H9 (cell line): ENCODE results near the gene SLC25A48. TPM values are rescaled to one million over a fixed set of nuclear protein-coding genes. Genes with fewer than 3 reads are reported as not detected.

Experiments
- DNase-seq: peaks from one replicate; pipeline ENCODE4 v3.0.0-alpha.2; 2017
- H2AFZ ChIP-seq: one replicate; pipeline ENCODE4 v1.6.1; 2013; ENCODE audit warnings: mild to moderate bottlenecking, low read length, control low read depth, moderate library complexity
- H2AK5ac ChIP-seq: 2 replicates; pipeline ENCODE4 v1.6.1; 2013; ENCODE audit warnings: low read length, control low read depth, mixed read lengths; ENCODE audit not compliant: insufficient read length
- H2BK120ac ChIP-seq: one replicate; pipeline ENCODE4 v1.6.1; 2013; ENCODE audit warnings: low read depth, mild to moderate bottlenecking, low read length, control low read depth, inconsistent platforms; ENCODE audit not compliant: poor library complexity, severe bottlenecking
- H2BK12ac ChIP-seq: 2 replicates; pipeline ENCODE4 v1.6.1; 2013; ENCODE audit warnings: low read length, control low read depth, mixed read lengths, low read depth; ENCODE audit not compliant: insufficient read length
- H2BK15ac ChIP-seq: 2 replicates; pipeline ENCODE4 v1.6.1; 2013; ENCODE audit warnings: low read depth, low read length, control low read depth
- H2BK20ac ChIP-seq: one replicate; pipeline ENCODE4 v1.6.1; 2013; ENCODE audit warnings: low read depth, mild to moderate bottlenecking, low read length, control low read depth, inconsistent platforms; ENCODE audit not compliant: poor library complexity, severe bottlenecking
- H2BK5ac ChIP-seq: 2 replicates; pipeline ENCODE4 v1.6.1; 2013; ENCODE audit warnings: low read length, control low read depth, mixed read lengths; ENCODE audit not compliant: insufficient read length
- H3K14ac ChIP-seq: 2 replicates; pipeline ENCODE4 v1.6.1; 2013; ENCODE audit warnings: low read length, control low read depth; ENCODE audit not compliant: insufficient read depth
- H3K18ac ChIP-seq: 2 replicates; pipeline ENCODE4 v1.6.1; 2013; ENCODE audit warnings: low read depth, mild to moderate bottlenecking, mixed read lengths, low read length, control low read depth; ENCODE audit not compliant: insufficient read length
- H3K23ac ChIP-seq: 2 replicates; pipeline ENCODE4 v1.6.1; 2013; ENCODE audit warnings: low read length, control low read depth, mixed read lengths, low read depth; ENCODE audit not compliant: insufficient read length
- H3K23me2 ChIP-seq: 2 replicates; pipeline ENCODE4 v1.6.1; 2013; ENCODE audit warnings: low read depth, mild to moderate bottlenecking, mixed read lengths, low read length, control low read depth; ENCODE audit not compliant: insufficient read length, poor library complexity, severe bottlenecking
- H3K27ac ChIP-seq: 2 replicates; pipeline ENCODE4 v1.5.1; 2013; ENCODE audit warnings: low read length, control low read depth, mixed read lengths, low read depth; ENCODE audit not compliant: insufficient read length
- H3K27me3 ChIP-seq: 2 replicates; pipeline ENCODE4 v1.6.1; 2013; ENCODE audit warnings: low read length, control low read depth, inconsistent platforms; ENCODE audit not compliant: insufficient read depth
- H3K4ac ChIP-seq: 2 replicates; pipeline ENCODE4 v1.6.1; 2013; ENCODE audit warnings: low read depth, mild to moderate bottlenecking, control low read depth, inconsistent platforms, low read length, moderate library complexity
- H3K4me1 ChIP-seq: 2 replicates; pipeline ENCODE4 v1.6.1; 2013; ENCODE audit warnings: low read length, control low read depth, inconsistent platforms; ENCODE audit not compliant: insufficient read depth
- H3K4me2 ChIP-seq: 2 replicates; pipeline ENCODE4 v1.6.1; 2013; ENCODE audit warnings: low read length, control low read depth, mixed read lengths; ENCODE audit not compliant: insufficient read length, insufficient read depth
- H3K56ac ChIP-seq: 2 replicates; pipeline ENCODE4 v1.6.1; 2013; ENCODE audit warnings: low read depth, mild to moderate bottlenecking, mixed read lengths, low read length, control low read depth; ENCODE audit not compliant: insufficient read length
- H3K79me1 ChIP-seq: 2 replicates; pipeline ENCODE4 v1.6.1; 2013; ENCODE audit warnings: low read depth, mild to moderate bottlenecking, moderate library complexity, low read length, control low read depth, inconsistent platforms; ENCODE audit not compliant: insufficient read depth, poor library complexity, severe bottlenecking
- H3K79me2 ChIP-seq: 2 replicates; pipeline ENCODE4 v1.6.1; 2013; ENCODE audit warnings: low read length, control low read depth, inconsistent platforms; ENCODE audit not compliant: insufficient read depth
- H3K9ac ChIP-seq: 2 replicates; pipeline ENCODE4 v1.6.1; 2013; ENCODE audit warnings: low read length, control low read depth, mixed read lengths; ENCODE audit not compliant: insufficient read length; ENCODE audit errors: extremely low read depth
- H3K9me3 ChIP-seq: one replicate; pipeline ENCODE4 v1.6.1; 2013; ENCODE audit warnings: low read depth, low read length, inconsistent platforms; ENCODE audit not compliant: control insufficient read depth
- H3T11ph ChIP-seq: one replicate; pipeline ENCODE4 v1.6.1; 2013; ENCODE audit warnings: mild to moderate bottlenecking, low read length, control low read depth, inconsistent platforms
- H4K20me1 ChIP-seq: one replicate; pipeline ENCODE4 v1.6.1; 2013; ENCODE audit not compliant: control insufficient read depth, insufficient read length, insufficient read depth
- H4K5ac ChIP-seq: 2 replicates; pipeline ENCODE4 v1.6.1; 2013; ENCODE audit warnings: low read depth, mild to moderate bottlenecking, mixed read lengths, low read length, control low read depth; ENCODE audit not compliant: insufficient read length
- H4K8ac ChIP-seq: replicated peaks from 2 replicates; pipeline ENCODE4 v1.6.1; 2013; ENCODE audit warnings: low read length, control low read depth, mixed read lengths, low read depth; ENCODE audit not compliant: insufficient read length
- H4K91ac ChIP-seq: 2 replicates; pipeline ENCODE4 v1.6.1; 2013; ENCODE audit warnings: low read depth, mild to moderate bottlenecking, moderate library complexity, mixed read lengths, low read length, control low read depth; ENCODE audit not compliant: insufficient read length
- H3K27ac Mint-ChIP-seq, 3 experiments: 2 replicates in 2 of 3; 3 replicates in 1 of 3; pipeline ENCODE4 v1.8.0; 2020 to 2021; ENCODE audit warnings: mixed read lengths in 3 of 3, mild to moderate bottlenecking in 1 of 3, moderate library complexity in 1 of 3
- H3K27me3 Mint-ChIP-seq: 2 replicates; pipeline ENCODE4 v1.8.0; 2021; ENCODE audit warnings: low read depth, mild to moderate bottlenecking, moderate library complexity, mixed read lengths
- H3K36me3 Mint-ChIP-seq, 3 experiments: 2 replicates in 2 of 3; 3 replicates in 1 of 3; pipeline ENCODE4 v1.8.0; 2020 to 2021; ENCODE audit warnings: low read depth in 3 of 3, mixed read lengths in 3 of 3; ENCODE audit not compliant: insufficient read depth in 1 of 3
- H3K4me1 Mint-ChIP-seq, 2 experiments: 2 replicates each; pipeline ENCODE4 v1.8.0; 2020; ENCODE audit warnings: mixed read lengths in 2 of 2
- H3K4me3 Mint-ChIP-seq, 2 experiments: 2 replicates in 1 of 2; 3 replicates in 1 of 2; pipeline ENCODE4 v1.8.0; 2020 to 2021; ENCODE audit warnings: mild to moderate bottlenecking in 2 of 2, mixed read lengths in 2 of 2, moderate library complexity in 1 of 2
- H3K9me3 Mint-ChIP-seq, 2 experiments: 2 replicates in 1 of 2; 3 replicates in 1 of 2; pipeline ENCODE4 v1.8.0; 2020; ENCODE audit warnings: mild to moderate bottlenecking in 2 of 2, mixed read lengths in 2 of 2, moderate library complexity in 1 of 2
- WGBS: extraction: QIAGEN DNeasy Blood & Tissue Kit; methylation state at CpG from one replicate; pipeline ENCODE4 v1.1.7; 2013; ENCODE audit warnings: missing lambda C conversion rate, low lambda C conversion rate, mixed read lengths; ENCODE audit not compliant: insufficient read length; ENCODE audit errors: extremely low coverage; 5-methylcytosine and 5-hydroxymethylcytosine counted together
- total RNA-seq: library from RNA; stranded (reverse); gene quantifications from 2 replicates; pipeline ENCODE4 v1.2.1, GENCODE V29; 2021
- TF ChIP-seq, protein P1 (sequence below): fragments of 200-600 bp; sonication (generic); conservative IDR thresholded peaks from 3 replicates; pipeline ENCODE4 v1.8.0; 2021; ENCODE audit warnings: antibody characterized with exemption, mild to moderate bottlenecking

SLC25A48 gene
- total RNA-seq, 1 experiment from 2014 or later, result 0.66 TPM

DNA sequence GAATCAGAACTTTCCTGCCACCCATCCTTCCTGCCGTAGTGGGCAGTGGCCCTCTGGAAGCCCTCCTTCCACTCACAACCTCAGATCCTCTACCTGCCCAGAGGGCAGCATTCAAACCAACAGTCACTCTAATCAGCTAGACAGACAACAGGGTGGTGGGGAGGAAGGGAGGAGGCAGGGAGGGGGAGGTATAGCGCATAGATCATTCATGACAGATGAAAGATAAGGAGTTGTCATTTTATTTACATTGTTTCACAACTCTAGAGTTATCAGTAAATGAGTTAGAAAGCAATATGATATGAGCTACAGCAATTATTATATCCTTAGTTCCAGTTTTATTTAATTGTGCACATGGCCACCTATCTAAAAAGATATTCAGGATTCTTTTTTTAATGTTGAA lies 60.3 kb downstream of the SLC25A48 start:
- Mint-ChIP-seq H3K27ac (no peak overlapping the region), H3K27me3 (peaks cover 42% of the 10 kb centered on the region), H3K36me3 (no peaks in the 10 kb centered on the region), H3K4me3 (no peak overlapping the region), H3K4me1 (peaks cover 0 to 2% of the 10 kb centered on the region in 2 experiments; a peak in 1 of 4 replicates), H3K9me3 (no peaks in the 10 kb centered on the region)
- Histone ChIP-seq H2AK5ac (no peak overlapping the region), H3K27ac (no peak overlapping the region), H4K20me1 (no peaks in the 10 kb centered on the region), H3K4me2 (no peak overlapping the region), H3K79me2 (no peaks in the 10 kb centered on the region), H3K27me3 (no peaks in the 10 kb centered on the region), H2AFZ (no peak overlapping the region), H2BK120ac (no peak overlapping the region), H3K56ac (no peak overlapping the region), H2BK12ac (no peak overlapping the region), H3K79me1 (no peaks in the 10 kb centered on the region), H2BK5ac (no peak overlapping the region), H4K8ac (no peak overlapping the region), H3K23me2 (no peaks in the 10 kb centered on the region), H2BK15ac (no peak overlapping the region), H3K9ac (no peak overlapping the region), H3K4ac (no peak overlapping the region), H3K9me3 (no peaks in the 10 kb centered on the region), H3K23ac (no peak overlapping the region), H4K91ac (no peak overlapping the region), H3K14ac (no peak overlapping the region), H4K5ac (no peak overlapping the region), H3T11ph (no peak overlapping the region), H2BK20ac (no peak overlapping the region), H3K4me1 (no peaks in the 10 kb centered on the region), H3K18ac (no peak overlapping the region)
- DNase-seq, result no peak
- WGBS, result no CpG with 5 or more reads among the region's 2 CpGs
- TF ChIP-seq, protein P1, sequence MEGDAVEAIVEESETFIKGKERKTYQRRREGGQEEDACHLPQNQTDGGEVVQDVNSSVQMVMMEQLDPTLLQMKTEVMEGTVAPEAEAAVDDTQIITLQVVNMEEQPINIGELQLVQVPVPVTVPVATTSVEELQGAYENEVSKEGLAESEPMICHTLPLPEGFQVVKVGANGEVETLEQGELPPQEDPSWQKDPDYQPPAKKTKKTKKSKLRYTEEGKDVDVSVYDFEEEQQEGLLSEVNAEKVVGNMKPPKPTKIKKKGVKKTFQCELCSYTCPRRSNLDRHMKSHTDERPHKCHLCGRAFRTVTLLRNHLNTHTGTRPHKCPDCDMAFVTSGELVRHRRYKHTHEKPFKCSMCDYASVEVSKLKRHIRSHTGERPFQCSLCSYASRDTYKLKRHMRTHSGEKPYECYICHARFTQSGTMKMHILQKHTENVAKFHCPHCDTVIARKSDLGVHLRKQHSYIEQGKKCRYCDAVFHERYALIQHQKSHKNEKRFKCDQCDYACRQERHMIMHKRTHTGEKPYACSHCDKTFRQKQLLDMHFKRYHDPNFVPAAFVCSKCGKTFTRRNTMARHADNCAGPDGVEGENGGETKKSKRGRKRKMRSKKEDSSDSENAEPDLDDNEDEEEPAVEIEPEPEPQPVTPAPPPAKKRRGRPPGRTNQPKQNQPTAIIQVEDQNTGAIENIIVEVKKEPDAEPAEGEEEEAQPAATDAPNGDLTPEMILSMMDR, result no peak
